SK-N-SH treated with all-trans-retinoic acid at 6 μM for 48 hours (cell line): ENCODE data around the gene CHCHD6.

Experiments used
- OSR1 ChIP-seq: fragments of 250-450 bp; sonication (Bioruptor Pico); IDR thresholded peaks from 2 replicates; pipeline ENCODE4 v1.8.0; 2022; ENCODE audit warnings: moderate library complexity, mild to moderate bottlenecking, inconsistent platforms
- PATZ1 ChIP-seq: fragments of 250-450 bp; sonication (Bioruptor Pico); IDR thresholded peaks from 2 replicates; pipeline ENCODE4 v1.8.0; 2020; ENCODE audit warnings: mild to moderate bottlenecking, moderate library complexity, borderline replicate concordance

DNA sequence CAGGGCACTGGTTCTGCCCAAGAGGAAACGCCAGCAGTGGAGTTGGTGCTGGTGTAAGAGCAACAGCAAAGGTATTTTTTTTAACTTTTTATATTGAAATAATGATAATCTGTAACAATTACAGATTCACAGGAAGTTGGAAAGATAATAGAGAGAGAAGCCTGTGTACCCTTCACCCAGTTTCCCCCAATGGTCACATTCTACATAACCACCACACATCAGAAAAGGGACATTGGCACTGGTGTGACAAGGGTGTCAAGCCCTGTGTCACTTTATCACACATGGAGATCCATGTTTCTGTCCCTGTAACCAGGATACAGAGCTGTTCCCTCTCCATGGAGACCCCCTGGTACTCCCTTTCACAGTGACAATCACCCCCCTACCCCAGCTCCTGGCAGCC, 269.8 kb downstream of the CHCHD6 start:
- TF ChIP-seq PATZ1 (CRISPR knock-in tag) (no peak), OSR1 (CRISPR knock-in tag) (no peak)
